Activated T-helper 1 cell treated with anti-CD3 and anti-CD28 coated beads, Interleukin-2, amount 50 U/mL, for 16 hours (primary cell): ENCODE data around the gene ANO3.
"Not testable (repeated sequence)": the region's sequence is repeated elsewhere in the genome, so short reads cannot be mapped to it uniquely, and the experiment has no call there.

Experiments
- DNase-seq, 2 donors: peaks; one replicate each; pipeline ENCODE4 v3.0.0-alpha.2; 2020; ENCODE audit warnings: low read depth in 1 of 2, low spot score in 1 of 2

The ANO3 gene

DNA sequence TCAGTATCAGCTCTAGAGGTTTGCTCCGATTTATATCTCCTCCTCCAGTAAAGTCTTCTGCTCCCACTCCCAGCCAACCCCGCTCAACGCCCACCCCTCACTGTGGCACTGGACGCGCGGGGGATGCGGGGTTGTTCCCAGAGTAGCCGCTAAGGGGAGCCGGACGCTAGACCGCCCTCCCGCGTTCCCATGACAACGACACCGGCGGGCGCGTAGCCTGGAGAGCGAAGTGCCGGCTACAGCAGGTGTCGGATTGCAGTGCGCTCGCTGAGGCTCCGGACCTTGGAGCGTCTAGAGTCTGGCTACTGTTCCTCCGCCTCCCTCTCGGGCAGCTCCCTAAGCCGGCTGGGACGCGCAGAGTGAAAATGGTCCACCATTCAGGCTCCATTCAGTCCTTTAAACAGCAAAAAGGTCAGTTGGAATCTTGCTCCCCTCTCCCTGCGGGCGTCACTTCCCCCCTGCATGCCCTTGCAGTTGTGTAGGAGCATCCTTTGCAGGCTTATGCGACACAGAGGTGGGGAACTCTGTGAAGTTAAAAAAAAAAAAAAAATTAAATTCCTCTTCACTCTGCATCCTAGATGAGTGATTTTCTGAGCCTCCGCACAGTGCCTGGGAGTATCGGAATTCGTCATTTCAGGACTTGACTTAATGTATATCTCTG is at the start of gene ANO3:
ANO3 (plus strand) TSS at position 220 of the 661 bp plus-strand sequence; CDS start at position 366, 146 bp downstream.
- DNase-seq, result no peak

DNA sequence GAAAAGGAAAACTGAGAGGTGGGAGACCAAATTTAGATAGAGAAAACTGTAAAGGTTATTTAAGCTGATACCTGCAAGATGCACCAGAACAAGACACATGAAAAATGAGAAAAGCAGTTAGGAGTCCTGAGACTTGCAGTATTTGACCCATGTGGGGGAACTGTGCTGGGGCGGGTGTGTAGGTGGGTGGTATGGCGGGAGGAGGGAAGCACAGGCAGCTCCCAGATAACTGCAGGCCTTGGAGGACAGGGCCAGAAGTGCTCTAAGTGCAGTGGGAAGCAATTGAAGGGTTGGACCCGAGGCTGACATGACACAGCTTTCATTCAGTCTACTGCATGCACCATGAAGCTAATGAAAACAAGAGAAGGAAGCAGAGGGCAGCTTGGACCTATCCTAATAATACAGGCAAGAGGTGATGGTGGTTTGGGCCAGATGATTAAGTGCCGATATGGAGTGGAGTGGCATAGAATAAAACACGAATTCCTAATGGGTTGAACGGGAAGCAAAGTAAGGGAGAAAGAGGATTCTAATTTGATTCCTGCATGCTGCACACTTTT is 48.0 kb upstream of the ANO3 start:
- DNase-seq, result no peak

- DNase-seq, result no peak
Observed at GRCh38 chr11:26285608-26286007, 46.3 kb upstream of the ANO3 start.

DNA sequence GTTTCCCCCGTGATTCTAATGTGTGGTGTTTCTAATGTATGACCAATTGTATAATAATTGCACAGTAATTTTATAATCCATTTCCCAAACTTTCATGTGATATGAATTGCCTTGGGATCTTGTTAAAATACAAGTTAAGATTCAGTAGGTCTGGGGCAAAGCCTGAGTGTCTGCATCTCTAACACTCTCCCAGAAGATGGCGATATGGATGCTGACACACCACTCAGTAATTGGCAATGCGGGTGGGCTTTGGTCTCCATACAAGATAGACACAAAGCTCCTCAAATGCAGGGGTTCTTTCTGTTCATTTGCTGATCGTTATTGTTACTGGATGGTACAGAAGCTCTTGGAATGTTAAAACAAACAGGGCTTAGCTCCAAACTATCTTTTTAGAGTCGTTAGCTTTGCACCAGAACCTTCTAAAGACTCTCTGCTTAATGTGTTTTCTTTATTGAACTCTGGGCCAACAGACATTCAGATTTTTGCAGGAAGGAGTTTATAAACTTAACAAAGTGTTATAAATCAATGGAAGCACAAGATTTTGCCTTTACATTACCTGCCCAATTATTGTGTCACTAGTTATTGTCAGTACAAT is 45.4 kb upstream of the ANO3 start:
- no peak for DNase-seq

- DNase-seq, result no peak
Observed at GRCh38 chr11:26287067-26287518, 44.8 kb upstream of the ANO3 start.

GRCh38 chr11:26297189-26297975 is 34.5 kb upstream of the ANO3 start:
- DNase-seq, result no peak

DNA sequence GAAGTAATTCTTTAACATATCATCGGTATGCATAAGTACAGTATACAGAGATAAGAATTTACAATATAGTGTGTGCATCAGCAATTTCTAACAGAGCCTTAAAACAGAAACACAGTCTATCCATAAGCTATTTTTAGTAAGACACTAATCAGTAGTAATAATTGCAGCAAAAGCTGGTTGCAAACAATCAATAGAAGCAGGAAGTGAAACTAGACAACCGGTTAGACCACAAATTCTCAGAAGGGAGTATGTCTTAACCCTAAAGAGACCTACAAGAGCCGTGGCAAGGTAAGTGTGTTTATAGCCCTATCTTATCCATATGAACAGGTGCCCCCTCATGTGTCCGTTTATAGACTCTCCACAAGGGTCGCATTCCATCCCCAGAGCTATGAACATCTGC is 15.6 kb upstream of the ANO3 start:
- DNase-seq, result not testable (repeated sequence)

DNA sequence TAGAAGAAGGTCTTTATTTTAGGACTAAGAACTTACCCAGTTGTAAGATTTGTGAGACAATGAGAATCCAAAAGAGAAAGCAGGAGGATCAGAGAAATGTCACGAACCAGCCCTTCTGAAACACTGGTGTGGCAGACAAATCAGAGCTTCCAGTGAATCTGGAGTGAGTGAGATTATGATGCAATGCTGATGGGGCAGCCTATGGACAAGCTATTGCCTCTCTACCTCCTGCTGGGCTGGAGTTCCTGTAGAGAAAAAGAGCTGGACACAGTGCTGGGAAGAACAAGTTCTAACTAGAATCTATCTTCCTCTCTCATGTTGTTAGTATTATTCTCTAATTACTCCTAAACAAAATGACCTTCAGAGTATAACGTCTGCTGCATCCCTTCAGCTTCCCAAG is 12.0 kb upstream of the ANO3 start:
- DNase-seq, result no peak

GRCh38 chr11:26321516-26321915 is 10.4 kb upstream of the ANO3 start:
- DNase-seq, result no peak

DNA sequence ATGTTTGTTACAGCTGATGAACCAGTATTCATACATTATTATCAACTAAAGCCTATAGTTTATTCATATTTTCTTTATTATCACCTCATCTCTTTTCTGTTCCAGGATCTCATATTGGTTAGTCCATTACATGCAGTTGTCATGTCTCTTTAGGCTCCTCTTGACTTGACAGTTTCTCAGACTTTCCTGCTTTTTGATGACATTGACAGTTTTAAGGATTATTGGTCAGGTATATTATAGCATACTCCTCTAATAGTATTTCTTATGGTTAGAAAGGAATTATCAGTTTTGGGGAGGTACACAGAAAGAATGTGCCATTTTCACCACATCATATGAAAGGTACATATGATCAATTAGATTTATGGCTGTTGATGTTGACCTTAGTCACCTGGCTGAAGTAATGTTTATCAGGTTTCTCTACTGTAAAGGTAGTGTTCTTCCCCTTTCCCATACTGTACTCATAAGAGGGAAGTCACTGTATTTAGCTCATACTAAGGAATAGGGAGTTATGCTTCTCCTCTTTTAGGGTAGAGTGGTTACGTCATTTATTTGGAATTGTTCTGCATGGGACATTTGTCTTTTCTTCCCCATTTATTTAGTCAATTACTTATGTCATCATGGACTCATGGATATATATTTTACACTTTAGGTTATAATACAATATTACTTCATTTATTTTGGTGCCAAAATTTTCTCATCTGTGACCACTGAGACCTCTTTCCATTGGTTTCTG is 9.4 kb upstream of the ANO3 start:
- no peak for DNase-seq

GRCh38 chr11:26323837-26324236 is 8.1 kb upstream of the ANO3 start:
- DNase-seq, result no peak

- DNase-seq, result no peak
Observed at GRCh38 chr11:26324270-26324669, 7.7 kb upstream of the ANO3 start.

GRCh38 chr11:26326793-26327400 is 5.0 kb upstream of the ANO3 start:
- no peak for DNase-seq

- DNase-seq, result no peak
Observed at GRCh38 chr11:26329206-26329605, 2.7 kb upstream of the ANO3 start.

DNA sequence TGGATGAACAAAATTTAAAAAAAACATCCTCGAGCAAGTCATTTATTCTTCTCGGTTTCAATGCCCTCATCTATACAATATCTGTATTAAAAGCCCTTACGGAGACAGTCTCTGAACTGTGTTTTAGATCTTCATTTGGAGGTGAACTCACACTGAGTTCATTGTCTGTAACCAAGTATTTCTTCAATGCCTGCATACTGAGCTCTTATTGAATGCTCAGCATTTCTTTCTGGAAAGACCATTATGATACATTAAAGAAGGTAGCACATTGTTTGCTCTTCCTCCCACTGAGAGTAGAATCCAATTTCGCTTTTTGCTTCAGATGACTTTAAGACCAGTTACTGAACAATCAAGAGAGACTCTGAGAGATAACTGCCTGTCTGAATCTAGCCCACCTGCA is 1.7 kb upstream of the ANO3 start:
- no peak for DNase-seq

GRCh38 chr11:26332572-26332915 is 614 bp downstream of the ANO3 start:
- DNase-seq, result no peak

- DNase-seq, result no peak
Observed at GRCh38 chr11:26333906-26334305, 2.0 kb downstream of the ANO3 start.

DNA sequence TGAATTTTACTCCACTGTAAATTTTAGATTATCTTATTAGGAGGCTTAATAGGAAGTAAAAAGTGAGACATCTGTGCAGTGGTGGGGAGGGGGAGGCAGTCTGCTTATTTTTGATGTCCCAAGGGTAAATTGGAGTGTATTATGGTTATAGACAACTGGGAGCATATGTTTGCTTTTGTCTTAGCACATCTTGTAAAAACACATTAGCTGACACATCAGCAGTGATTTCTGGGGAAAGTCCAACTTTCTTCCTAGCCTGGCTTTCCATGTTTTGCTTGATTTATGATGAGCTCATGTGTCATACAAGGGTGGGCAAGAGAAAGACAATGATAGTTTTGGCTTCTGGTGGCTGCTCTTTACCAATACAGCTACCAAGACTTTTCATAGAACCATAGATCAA is 4.0 kb downstream of the ANO3 start:
- DNase-seq, result no peak

DNA sequence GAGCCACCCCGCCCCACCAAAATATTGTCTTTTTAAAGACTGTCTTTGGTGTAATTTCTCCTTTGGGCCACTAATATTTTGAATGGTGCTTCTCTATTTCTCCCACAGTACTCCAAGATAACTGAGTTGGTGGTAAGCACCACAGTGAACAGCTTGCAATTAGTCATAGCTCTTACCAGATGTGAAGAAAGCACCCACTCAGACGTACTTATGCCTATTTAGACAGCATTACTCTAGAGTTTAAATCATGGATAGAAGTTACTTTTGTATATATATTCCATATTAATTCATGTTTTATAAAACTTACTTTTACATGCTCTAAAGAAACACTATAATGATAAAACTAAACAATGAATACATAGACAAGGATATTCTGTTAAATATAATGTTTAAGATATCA is 12.7 kb downstream of the ANO3 start:
- DNase-seq, result no peak

- DNase-seq, result no peak
Observed at GRCh38 chr11:26348776-26349175, 16.8 kb downstream of the ANO3 start.

GRCh38 chr11:26350002-26350401 is 18.1 kb downstream of the ANO3 start:
- no peak for DNase-seq
